ENCODE measurements around the gene ALOXE3. TPM values are rescaled to one million over a fixed set of nuclear protein-coding genes. Genes with fewer than 3 reads are reported as not detected.

ALOXE3 gene
- polyA plus RNA-seq, 2 of the 4 experiments (the other 2 are of a cell fraction) = 0.35 to 0.40 TPM

DNA sequence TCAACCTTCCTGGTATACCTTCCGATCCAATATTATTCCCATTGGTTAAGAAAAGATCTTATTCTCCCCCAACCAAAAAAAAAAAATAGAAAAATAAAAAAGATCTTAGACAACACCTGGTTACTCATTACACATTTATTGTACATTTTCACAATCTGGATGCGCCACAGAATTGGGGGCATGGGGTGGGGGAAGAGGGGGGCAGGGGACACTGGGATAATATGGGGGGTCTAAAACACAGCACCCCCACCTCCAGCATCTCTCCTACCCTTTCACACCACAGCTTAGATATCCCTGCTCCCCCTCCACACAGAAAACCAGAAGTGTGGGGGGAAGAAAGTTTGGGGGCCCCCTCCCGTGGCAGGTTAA is 40.7 kb upstream of the ALOXE3 start (continued):
- TF ChIP-seq, protein P1, sequence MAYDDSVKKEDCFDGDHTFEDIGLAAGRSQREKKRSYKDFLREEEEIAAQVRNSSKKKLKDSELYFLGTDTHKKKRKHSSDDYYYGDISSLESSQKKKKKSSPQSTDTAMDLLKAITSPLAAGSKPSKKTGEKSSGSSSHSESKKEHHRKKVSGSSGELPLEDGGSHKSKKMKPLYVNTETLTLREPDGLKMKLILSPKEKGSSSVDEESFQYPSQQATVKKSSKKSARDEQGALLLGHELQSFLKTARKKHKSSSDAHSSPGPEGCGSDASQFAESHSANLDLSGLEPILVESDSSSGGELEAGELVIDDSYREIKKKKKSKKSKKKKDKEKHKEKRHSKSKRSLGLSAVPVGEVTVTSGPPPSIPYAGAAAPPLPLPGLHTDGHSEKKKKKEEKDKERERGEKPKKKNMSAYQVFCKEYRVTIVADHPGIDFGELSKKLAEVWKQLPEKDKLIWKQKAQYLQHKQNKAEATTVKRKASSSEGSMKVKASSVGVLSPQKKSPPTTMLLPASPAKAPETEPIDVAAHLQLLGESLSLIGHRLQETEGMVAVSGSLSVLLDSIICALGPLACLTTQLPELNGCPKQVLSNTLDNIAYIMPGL (CRISPR knock-in tag; IDR thresholded peaks at IDR 0.05; ENCODE audit: borderline replicate concordance) = no peak
- TF ChIP-seq, protein P2, sequence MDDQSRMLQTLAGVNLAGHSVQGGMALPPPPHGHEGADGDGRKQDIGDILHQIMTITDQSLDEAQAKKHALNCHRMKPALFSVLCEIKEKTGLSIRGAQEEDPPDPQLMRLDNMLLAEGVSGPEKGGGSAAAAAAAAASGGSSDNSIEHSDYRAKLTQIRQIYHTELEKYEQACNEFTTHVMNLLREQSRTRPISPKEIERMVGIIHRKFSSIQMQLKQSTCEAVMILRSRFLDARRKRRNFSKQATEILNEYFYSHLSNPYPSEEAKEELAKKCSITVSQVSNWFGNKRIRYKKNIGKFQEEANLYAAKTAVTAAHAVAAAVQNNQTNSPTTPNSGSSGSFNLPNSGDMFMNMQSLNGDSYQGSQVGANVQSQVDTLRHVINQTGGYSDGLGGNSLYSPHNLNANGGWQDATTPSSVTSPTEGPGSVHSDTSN (IDR thresholded peaks at IDR 0.05) = no peak
- TF ChIP-seq ZFP36 (IDR thresholded peaks at IDR 0.05; ENCODE audit: borderline replicate concordance, partially characterized antibody) = no peak
- TF ChIP-seq SREBF2 (IDR thresholded peaks at IDR 0.05) = no peak
- no peak for TF ChIP-seq RFX5 (IDR thresholded peaks at IDR 0.05)
- TF ChIP-seq ZC3H11A (IDR thresholded peaks at IDR 0.05) = no peak

DNA sequence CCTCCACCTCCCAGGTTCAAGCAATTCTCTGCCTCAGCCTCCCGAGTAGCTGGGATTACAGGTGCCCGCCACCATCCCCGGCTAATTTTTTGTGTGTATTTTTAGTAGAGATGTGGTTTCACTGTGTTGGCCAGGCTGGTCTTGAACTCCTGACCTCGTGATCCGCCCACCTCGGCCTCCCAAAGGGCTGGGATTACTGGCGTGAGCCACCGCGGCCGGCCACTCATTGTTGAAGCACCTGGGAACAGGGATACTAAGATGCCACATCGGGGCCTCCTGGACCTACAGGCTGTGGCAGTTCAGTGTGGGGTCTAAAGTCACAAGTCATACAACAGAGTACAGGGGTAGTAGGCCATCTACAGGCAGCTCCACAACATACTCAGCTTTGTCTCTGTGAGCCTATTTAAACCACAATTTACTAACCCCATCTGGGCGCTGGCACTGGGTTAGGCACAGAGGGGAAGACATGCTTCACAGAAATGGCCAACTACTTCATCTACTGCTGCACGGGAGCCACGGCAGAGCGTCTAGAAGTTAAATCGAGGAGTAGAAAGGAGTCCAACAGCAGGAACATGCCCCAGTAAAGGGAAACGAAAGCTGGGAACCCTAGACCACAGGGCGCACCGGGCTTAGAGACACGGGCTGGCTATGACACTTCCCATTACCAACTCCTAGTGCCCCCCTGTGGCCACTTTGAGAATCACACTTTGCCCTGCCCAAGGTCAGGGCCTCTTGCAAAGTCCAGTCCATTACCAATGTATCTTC is 40.1 kb upstream of the ALOXE3 start:
- 43% methylated on average over 20 of the region's 20 CpGs for WGBS (ENCODE audit: missing lambda C conversion rate)
- Histone ChIP-seq H3K4me2 (peak overlapping the region; percentile 29; the same call in 1 of the 3 replicates), H3K4me3 (no peak overlapping the region), H3K27ac (peak overlapping the region in 1 of 2 experiments; percentile 47; a peak in 2 of 6 replicates), H3K4me1 (peaks cover 49% of the 10 kb centered on the region), H3K9me3 (no peaks in the 10 kb centered on the region)
- POLR2A ChIA-PET = interaction anchor here (0.6 to 1.7 kb wide), 8 partner anchors 15 to 39 kb away, joined by 3 to 14 read pairs (median 4); partner anchors contain the start of genes BORCS6 and HES7
- ATAC-seq (peak; percentile 7 to 46; a peak in 3 of 6 replicates), FAIRE-seq (peak; percentile 88), DNase-seq (ENCODE audit: low read depth in 1 of 2, low spot score in 1 of 2) (peak; percentile 94 to 95)
- CTCF ChIA-PET = interaction anchor here (0.6 to 19.5 kb wide), 24 partner anchors 9 to 500 kb away, joined by 3 to 601 read pairs (median 4); partner anchors contain the start of genes ALOXE3, BORCS6 and HES7
- TF ChIP-seq RAD21 (conservative IDR thresholded peaks at IDR 0.05 in 1 of 2, IDR thresholded peaks at IDR 0.05 in 1 of 2) (peak; percentile 80), NR3C1 (IDR thresholded peaks at IDR 0.05) (no peak), CHD4 (IDR thresholded peaks at IDR 0.05; ENCODE audit: borderline replicate concordance) (peak; percentile 92), CHD2 (IDR thresholded peaks at IDR 0.05; ENCODE audit: low read length, partially characterized antibody) (peak; percentile 13), MYC (IDR thresholded peaks at IDR 0.05; ENCODE audit: borderline replicate concordance, low read length) (no peak), HOXA7 (CRISPR knock-in tag; IDR thresholded peaks at IDR 0.05) (0 out of 2 replicates have a peak, but pooled peaks have one; percentile 7), JUNB (IDR thresholded peaks at IDR 0.05) (no peak), KDM5A (IDR thresholded peaks at IDR 0.05) (no peak), ZNF302 (CRISPR knock-in tag; IDR thresholded peaks at IDR 0.05) (no peak), ESRRA (IDR thresholded peaks at IDR 0.05; ENCODE audit: borderline replicate concordance, low read length) (peak; percentile 98), EHF (CRISPR knock-in tag; IDR thresholded peaks at IDR 0.05) (no peak), GATA3 (IDR thresholded peaks at IDR 0.05; ENCODE audit: borderline replicate concordance) (no peak), ZFP36 (IDR thresholded peaks at IDR 0.05; ENCODE audit: borderline replicate concordance, partially characterized antibody) (no peak), SMC3 (IDR thresholded peaks at IDR 0.05) (peak; percentile 89), PHF8 (IDR thresholded peaks at IDR 0.05; ENCODE audit: borderline replicate concordance, low read depth) (no peak), HOXB5 (CRISPR knock-in tag; IDR thresholded peaks at IDR 0.05) (0 out of 2 replicates have a peak, but pooled peaks have one; percentile 48), RARB (CRISPR knock-in tag; IDR thresholded peaks at IDR 0.05) (0 out of 2 replicates have a peak, but pooled peaks have one; percentile 36)
- TF ChIP-seq, protein P3, sequence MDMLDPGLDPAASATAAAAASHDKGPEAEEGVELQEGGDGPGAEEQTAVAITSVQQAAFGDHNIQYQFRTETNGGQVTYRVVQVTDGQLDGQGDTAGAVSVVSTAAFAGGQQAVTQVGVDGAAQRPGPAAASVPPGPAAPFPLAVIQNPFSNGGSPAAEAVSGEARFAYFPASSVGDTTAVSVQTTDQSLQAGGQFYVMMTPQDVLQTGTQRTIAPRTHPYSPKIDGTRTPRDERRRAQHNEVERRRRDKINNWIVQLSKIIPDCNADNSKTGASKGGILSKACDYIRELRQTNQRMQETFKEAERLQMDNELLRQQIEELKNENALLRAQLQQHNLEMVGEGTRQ (IDR thresholded peaks at IDR 0.05) = peak; percentile 19; the same call in 1 of the 2 replicates
- TF ChIP-seq, protein P4, sequence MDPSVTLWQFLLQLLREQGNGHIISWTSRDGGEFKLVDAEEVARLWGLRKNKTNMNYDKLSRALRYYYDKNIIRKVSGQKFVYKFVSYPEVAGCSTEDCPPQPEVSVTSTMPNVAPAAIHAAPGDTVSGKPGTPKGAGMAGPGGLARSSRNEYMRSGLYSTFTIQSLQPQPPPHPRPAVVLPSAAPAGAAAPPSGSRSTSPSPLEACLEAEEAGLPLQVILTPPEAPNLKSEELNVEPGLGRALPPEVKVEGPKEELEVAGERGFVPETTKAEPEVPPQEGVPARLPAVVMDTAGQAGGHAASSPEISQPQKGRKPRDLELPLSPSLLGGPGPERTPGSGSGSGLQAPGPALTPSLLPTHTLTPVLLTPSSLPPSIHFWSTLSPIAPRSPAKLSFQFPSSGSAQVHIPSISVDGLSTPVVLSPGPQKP (IDR thresholded peaks at IDR 0.05; ENCODE audit: low read depth, low read length) = no peak
- TF ChIP-seq, protein P5, sequence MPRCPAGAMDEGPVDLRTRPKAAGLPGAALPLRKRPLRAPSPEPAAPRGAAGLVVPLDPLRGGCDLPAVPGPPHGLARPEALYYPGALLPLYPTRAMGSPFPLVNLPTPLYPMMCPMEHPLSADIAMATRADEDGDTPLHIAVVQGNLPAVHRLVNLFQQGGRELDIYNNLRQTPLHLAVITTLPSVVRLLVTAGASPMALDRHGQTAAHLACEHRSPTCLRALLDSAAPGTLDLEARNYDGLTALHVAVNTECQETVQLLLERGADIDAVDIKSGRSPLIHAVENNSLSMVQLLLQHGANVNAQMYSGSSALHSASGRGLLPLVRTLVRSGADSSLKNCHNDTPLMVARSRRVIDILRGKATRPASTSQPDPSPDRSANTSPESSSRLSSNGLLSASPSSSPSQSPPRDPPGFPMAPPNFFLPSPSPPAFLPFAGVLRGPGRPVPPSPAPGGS (IDR thresholded peaks at IDR 0.05) = no peak
- TF ChIP-seq, protein P2 (IDR thresholded peaks at IDR 0.05) = no peak
- TF ChIP-seq, protein P6, sequence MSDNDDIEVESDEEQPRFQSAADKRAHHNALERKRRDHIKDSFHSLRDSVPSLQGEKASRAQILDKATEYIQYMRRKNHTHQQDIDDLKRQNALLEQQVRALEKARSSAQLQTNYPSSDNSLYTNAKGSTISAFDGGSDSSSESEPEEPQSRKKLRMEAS (IDR thresholded peaks at IDR 0.05) = 0 out of 2 replicates have a peak, but pooled peaks have one; percentile 35
- TF ChIP-seq, protein P7, sequence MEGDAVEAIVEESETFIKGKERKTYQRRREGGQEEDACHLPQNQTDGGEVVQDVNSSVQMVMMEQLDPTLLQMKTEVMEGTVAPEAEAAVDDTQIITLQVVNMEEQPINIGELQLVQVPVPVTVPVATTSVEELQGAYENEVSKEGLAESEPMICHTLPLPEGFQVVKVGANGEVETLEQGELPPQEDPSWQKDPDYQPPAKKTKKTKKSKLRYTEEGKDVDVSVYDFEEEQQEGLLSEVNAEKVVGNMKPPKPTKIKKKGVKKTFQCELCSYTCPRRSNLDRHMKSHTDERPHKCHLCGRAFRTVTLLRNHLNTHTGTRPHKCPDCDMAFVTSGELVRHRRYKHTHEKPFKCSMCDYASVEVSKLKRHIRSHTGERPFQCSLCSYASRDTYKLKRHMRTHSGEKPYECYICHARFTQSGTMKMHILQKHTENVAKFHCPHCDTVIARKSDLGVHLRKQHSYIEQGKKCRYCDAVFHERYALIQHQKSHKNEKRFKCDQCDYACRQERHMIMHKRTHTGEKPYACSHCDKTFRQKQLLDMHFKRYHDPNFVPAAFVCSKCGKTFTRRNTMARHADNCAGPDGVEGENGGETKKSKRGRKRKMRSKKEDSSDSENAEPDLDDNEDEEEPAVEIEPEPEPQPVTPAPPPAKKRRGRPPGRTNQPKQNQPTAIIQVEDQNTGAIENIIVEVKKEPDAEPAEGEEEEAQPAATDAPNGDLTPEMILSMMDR (IDR thresholded peaks at IDR 0.05) = peak; percentile 92

All from A549 (cell line).